Fibroblast of mammary gland (primary cell): ENCODE results near the gene SLC25A40.
A peak's percentile ranks its signal among the peaks of the same experiment; 100 is the strongest.

Experiments used
- DNase-seq: peaks from one replicate; pipeline ENCODE4 v3.0.0-alpha.2; 2010; ENCODE audit warnings: low read depth
- H3K4me3 ChIP-seq: 2 replicates; pipeline ENCODE4 v1.5.1; 2011; ENCODE audit warnings: low read depth, mild to moderate bottlenecking, low read length, moderate library complexity; ENCODE audit not compliant: control insufficient read depth
- TF ChIP-seq, protein P1 (sequence below): conservative IDR thresholded peaks from 2 replicates; pipeline ENCODE4 v1.5.1; 2011; ENCODE audit warnings: low read depth, low read length, inconsistent platforms; ENCODE audit not compliant: control insufficient read depth, insufficient read depth

The SLC25A40 gene

DNA sequence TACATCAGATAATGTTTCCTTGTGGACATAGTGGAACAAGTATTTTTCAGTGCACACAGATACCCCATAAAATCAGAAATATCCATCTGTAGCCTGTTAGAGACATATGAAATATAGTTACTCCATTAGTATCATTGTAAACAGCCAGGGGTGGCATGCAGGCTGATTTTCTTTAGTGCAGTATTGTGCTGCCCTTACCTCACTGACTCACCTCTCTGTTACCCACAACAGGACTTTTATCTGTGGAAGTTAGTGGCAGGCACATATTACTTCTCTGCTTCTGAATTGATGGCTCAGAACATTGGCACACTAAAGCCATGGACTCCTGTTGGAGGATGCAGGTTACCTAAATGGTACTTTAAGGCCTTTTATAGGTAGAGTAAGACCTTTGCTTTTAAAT, 70.0 kb downstream of the SLC25A40 start:
- no peak for DNase-seq
- no peak overlapping the region for H3K4me3 ChIP-seq
- TF ChIP-seq, protein P1, sequence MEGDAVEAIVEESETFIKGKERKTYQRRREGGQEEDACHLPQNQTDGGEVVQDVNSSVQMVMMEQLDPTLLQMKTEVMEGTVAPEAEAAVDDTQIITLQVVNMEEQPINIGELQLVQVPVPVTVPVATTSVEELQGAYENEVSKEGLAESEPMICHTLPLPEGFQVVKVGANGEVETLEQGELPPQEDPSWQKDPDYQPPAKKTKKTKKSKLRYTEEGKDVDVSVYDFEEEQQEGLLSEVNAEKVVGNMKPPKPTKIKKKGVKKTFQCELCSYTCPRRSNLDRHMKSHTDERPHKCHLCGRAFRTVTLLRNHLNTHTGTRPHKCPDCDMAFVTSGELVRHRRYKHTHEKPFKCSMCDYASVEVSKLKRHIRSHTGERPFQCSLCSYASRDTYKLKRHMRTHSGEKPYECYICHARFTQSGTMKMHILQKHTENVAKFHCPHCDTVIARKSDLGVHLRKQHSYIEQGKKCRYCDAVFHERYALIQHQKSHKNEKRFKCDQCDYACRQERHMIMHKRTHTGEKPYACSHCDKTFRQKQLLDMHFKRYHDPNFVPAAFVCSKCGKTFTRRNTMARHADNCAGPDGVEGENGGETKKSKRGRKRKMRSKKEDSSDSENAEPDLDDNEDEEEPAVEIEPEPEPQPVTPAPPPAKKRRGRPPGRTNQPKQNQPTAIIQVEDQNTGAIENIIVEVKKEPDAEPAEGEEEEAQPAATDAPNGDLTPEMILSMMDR, result no peak

DNA sequence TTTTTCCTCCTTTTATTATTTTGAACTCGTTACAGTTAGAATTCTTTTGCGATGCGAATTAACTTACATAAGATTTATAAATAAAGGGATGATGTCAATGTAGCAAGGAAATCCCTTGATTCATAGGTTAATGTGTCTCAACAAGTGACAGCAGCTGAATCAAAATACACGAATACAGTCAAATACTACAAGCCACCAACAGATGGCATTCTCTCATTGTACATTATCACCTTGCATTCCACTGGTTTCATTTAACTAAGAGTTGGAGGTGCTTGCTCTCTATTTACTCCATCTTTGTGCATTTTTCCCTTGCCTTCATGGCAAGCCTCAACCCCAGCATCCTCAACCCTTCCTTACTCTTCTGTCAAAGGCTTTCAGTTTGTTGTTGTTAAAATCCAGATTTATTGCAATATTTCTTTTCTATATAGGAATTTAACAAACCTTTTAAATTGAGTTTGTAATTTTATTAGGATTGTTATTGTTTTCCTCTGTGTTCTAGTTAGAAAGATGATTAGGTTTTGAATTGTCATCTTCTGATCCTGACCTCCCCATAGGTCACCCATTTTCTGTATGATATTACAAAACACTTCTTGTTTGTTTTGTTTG, 78.3 kb downstream of the SLC25A40 start:
- peak; percentile 62 for DNase-seq
- TF ChIP-seq, protein P1, result peak; percentile 70

DNA sequence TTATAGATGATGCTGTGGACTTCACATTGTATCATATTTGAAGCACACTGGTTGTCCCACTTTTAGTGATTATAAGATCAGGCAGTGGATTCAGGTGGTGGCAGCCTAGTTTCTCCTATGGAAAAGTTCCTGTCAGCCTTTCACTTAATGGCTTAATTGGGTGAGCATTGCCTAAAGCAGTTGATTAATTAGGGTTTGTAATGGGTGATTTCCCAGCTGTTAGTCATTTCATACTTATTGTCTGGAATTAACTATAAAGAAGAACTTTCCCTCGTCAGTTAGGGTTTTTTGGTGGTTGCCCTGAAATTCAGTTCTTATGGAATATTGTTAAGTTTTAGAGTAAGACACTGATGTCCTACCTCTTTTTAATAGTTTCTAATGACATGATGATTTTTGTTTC, 78.8 kb downstream of the SLC25A40 start:
- TF ChIP-seq, protein P1, result no peak
- no peak for DNase-seq
- no peak overlapping the region for H3K4me3 ChIP-seq

More for the DNA sequence above, 78.3 kb downstream of the SLC25A40 start:
- no peak overlapping the region for H3K4me3 ChIP-seq

- no peak overlapping the region for H3K4me3 ChIP-seq
- no peak for DNase-seq
- TF ChIP-seq, protein P1, result no peak
Observed at GRCh38 chr7:87785368-87785995, 90.7 kb downstream of the SLC25A40 start.

GRCh38 chr7:87784424-87784823, 91.7 kb downstream of the SLC25A40 start:
- TF ChIP-seq, protein P1, result peak; percentile 24
- DNase-seq, result peak; percentile 10
- H3K4me3 ChIP-seq, result no peak overlapping the region
